ENCODE data around the gene DNAJA4. TPM values are rescaled to one million over a fixed set of nuclear protein-coding genes. Genes with fewer than 3 reads are reported as not detected.
A peak's percentile ranks its signal among the peaks of the same experiment; 100 is the strongest.

The DNAJA4 gene
- total RNA-seq, 1 donor from 2014 or later, result not detected

- no peak overlapping the region for H3K27ac Mint-ChIP-seq (ENCODE audit: unreplicated experiment)
- no peaks in the 10 kb centered on the region for H3K27me3 Mint-ChIP-seq (ENCODE audit: low read depth)
- H3K4me1 Mint-ChIP-seq, result peaks cover 10% of the 10 kb centered on the region
- no peaks in the 10 kb centered on the region for H3K36me3 Mint-ChIP-seq (ENCODE audit: low read depth)
- peaks cover 2% of the 10 kb centered on the region for H3K9me3 Mint-ChIP-seq
- no peak overlapping the region for H3K4me3 Mint-ChIP-seq
- TF ChIP-seq CTCF (conservative IDR thresholded peaks at IDR 0.05), result no peak
- no peak for DNase-seq (ENCODE audit: low read depth, low spot score)
Measured at GRCh38 chr15:78224023-78224411, 40.3 kb upstream of the DNAJA4 start.

- no peak overlapping the region for H3K4me3 Mint-ChIP-seq
- no peak for TF ChIP-seq CTCF (conservative IDR thresholded peaks at IDR 0.05)
- no peaks in the 10 kb centered on the region for H3K36me3 Mint-ChIP-seq (ENCODE audit: low read depth)
- peaks cover 10% of the 10 kb centered on the region for H3K4me1 Mint-ChIP-seq
- peaks cover 2% of the 10 kb centered on the region for H3K9me3 Mint-ChIP-seq
- DNase-seq (ENCODE audit: low read depth, low spot score), result no peak
- H3K27ac Mint-ChIP-seq (ENCODE audit: unreplicated experiment), result no peak overlapping the region
- H3K27me3 Mint-ChIP-seq (ENCODE audit: low read depth), result no peaks in the 10 kb centered on the region
Measured at GRCh38 chr15:78225783-78226541, 38.4 kb upstream of the DNAJA4 start.

- H3K4me1 Mint-ChIP-seq, result peaks cover 10% of the 10 kb centered on the region
- TF ChIP-seq CTCF (conservative IDR thresholded peaks at IDR 0.05), result no peak
- H3K4me3 Mint-ChIP-seq, result no peak overlapping the region
- no peaks in the 10 kb centered on the region for H3K36me3 Mint-ChIP-seq (ENCODE audit: low read depth)
- no peaks in the 10 kb centered on the region for H3K27me3 Mint-ChIP-seq (ENCODE audit: low read depth)
- peaks cover 2% of the 10 kb centered on the region for H3K9me3 Mint-ChIP-seq
- no peak for DNase-seq (ENCODE audit: low read depth, low spot score)
- no peak overlapping the region for H3K27ac Mint-ChIP-seq (ENCODE audit: unreplicated experiment)
Measured at GRCh38 chr15:78228356-78228996, 35.9 kb upstream of the DNAJA4 start.

- H3K27ac Mint-ChIP-seq (ENCODE audit: unreplicated experiment), result peak overlapping the region; percentile 82
- H3K4me1 Mint-ChIP-seq, result peaks cover 23% of the 10 kb centered on the region
- peaks cover 2% of the 10 kb centered on the region for H3K9me3 Mint-ChIP-seq
- DNase-seq (ENCODE audit: low read depth, low spot score), result no peak
- H3K4me3 Mint-ChIP-seq, result no peak overlapping the region
- no peaks in the 10 kb centered on the region for H3K27me3 Mint-ChIP-seq (ENCODE audit: low read depth)
- H3K36me3 Mint-ChIP-seq (ENCODE audit: low read depth), result no peaks in the 10 kb centered on the region
- TF ChIP-seq CTCF (conservative IDR thresholded peaks at IDR 0.05), result no peak
Measured at GRCh38 chr15:78229431-78230406, 34.6 kb upstream of the DNAJA4 start.

GRCh38 chr15:78232951-78233350 lies 31.4 kb upstream of the DNAJA4 start:
- Mint-ChIP-seq H3K4me1 (peaks cover 32% of the 10 kb centered on the region), H3K9me3 (no peaks in the 10 kb centered on the region), H3K27me3 (ENCODE audit: low read depth) (no peaks in the 10 kb centered on the region), H3K4me3 (no peak overlapping the region), H3K36me3 (ENCODE audit: low read depth) (no peaks in the 10 kb centered on the region), H3K27ac (ENCODE audit: unreplicated experiment) (no peak overlapping the region)
- no peak for DNase-seq (ENCODE audit: low read depth, low spot score)
- no peak for TF ChIP-seq CTCF (conservative IDR thresholded peaks at IDR 0.05)
